MM.1S (cell line): Measurements from ENCODE around the gene DHX15.

Experiments used
- EZH2phosphoT487 ChIP-seq: fragments of 300-600 bp; sonication (generic); IDR thresholded peaks from 2 replicates; pipeline ENCODE4 v1.6.1; 2018; ENCODE audit warnings: antibody characterized with exemption, low read length
- TF ChIP-seq, protein P1 (sequence below): fragments of 300-600 bp; sonication (generic); IDR thresholded peaks from 2 replicates; pipeline ENCODE4 v1.5.1; 2016; ENCODE audit warnings: antibody characterized with exemption, low read length, mixed read lengths

DNA sequence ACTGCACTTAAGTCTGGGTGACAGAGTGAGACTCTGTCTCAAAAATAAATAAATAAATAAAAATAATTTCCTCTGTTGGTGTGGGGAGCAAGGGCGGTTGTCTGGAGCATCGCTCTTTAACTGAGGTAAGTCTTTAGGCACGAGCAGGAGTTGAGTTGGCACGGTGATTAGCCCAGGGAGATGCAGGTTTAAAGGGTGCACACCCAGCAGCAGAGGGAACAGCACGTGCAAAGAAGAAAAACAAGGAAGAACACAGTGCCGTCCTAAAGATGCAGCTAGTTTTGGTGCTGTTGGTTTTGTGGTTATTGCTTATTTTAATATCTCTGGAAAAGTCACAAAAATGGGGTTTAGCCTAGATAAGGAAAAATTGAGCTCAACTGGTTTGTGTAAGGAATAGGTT, 87.8 kb downstream of the DHX15 start:
- TF ChIP-seq, protein P1, sequence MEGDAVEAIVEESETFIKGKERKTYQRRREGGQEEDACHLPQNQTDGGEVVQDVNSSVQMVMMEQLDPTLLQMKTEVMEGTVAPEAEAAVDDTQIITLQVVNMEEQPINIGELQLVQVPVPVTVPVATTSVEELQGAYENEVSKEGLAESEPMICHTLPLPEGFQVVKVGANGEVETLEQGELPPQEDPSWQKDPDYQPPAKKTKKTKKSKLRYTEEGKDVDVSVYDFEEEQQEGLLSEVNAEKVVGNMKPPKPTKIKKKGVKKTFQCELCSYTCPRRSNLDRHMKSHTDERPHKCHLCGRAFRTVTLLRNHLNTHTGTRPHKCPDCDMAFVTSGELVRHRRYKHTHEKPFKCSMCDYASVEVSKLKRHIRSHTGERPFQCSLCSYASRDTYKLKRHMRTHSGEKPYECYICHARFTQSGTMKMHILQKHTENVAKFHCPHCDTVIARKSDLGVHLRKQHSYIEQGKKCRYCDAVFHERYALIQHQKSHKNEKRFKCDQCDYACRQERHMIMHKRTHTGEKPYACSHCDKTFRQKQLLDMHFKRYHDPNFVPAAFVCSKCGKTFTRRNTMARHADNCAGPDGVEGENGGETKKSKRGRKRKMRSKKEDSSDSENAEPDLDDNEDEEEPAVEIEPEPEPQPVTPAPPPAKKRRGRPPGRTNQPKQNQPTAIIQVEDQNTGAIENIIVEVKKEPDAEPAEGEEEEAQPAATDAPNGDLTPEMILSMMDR: no peak
- TF ChIP-seq EZH2phosphoT487: no peak
